ENCODE data around the gene SH3RF3. TPM values are rescaled to one million over a fixed set of nuclear protein-coding genes. Genes with fewer than 3 reads are reported as not detected.

The SH3RF3 gene
- polyA plus RNA-seq, 1 donor (not counting 4 experiments of a cell fraction or from before 2014, with no cell fraction given) = 0.08 TPM

DNA sequence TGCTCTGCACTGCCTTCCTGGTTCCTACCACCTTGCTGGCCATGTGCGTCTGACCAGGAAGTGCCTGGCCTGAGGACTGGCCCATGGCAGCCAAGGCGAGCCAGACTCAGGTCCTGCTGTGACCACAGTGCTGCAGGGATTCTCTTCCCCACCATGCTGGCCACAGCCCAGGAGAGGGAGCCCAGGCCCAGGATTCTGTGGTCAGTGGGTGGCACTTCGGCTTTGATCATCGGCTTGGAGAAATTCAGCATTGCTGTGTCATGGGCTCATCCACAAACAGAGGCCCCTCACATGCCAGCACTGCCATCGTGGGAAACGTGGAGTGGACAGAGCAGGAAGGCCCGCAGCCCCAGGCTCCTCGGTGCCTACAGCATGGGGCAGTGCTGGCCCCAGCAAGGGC lies 273.2 kb downstream of the SH3RF3 start:
- no peaks in the 10 kb centered on the region for H4K20me1 ChIP-seq (ENCODE audit: control insufficient read depth, extremely low read depth, insufficient read depth, low read length)
- no peaks in the 10 kb centered on the region for H3K36me3 ChIP-seq (ENCODE audit: control insufficient read depth in 2 of 2, extremely low read depth in 1 of 2, insufficient read depth in 2 of 2, low read length in 2 of 2)
- DNase-seq (ENCODE audit: low read depth, low spot score) (no peak), FAIRE-seq (no peak)
- no peaks in the 10 kb centered on the region for H3K9me3 ChIP-seq (ENCODE audit: control insufficient read depth, low read depth, low read length)
- no peak overlapping the region for H2AFZ ChIP-seq (ENCODE audit: control insufficient read depth, low read length)
- H3K4me1 ChIP-seq (ENCODE audit: control insufficient read depth, extremely low read depth, insufficient read depth, low read length) = peaks cover 21% of the 10 kb centered on the region
- no peak overlapping the region for H3K9ac ChIP-seq (ENCODE audit: control insufficient read depth, extremely low read depth, insufficient read depth, low read length)
- peaks cover 23% of the 10 kb centered on the region for H3K27me3 ChIP-seq (ENCODE audit: control insufficient read depth, extremely low read depth, insufficient read depth, low read length)
- no peak overlapping the region for H3K27ac ChIP-seq (ENCODE audit: control insufficient read depth, insufficient read depth, low read length)
- no peak overlapping the region for H3K4me3 ChIP-seq (ENCODE audit: control insufficient read depth in 2 of 3, extremely low read depth in 1 of 3, insufficient read depth in 2 of 3, low read depth in 1 of 3, low read length in 3 of 3)
- H3K9me1 ChIP-seq (ENCODE audit: control insufficient read depth, extremely low read depth, insufficient read depth, low read length) = no peaks in the 10 kb centered on the region
- dilution Hi-C loops (cut with MboI; ENCODE audit: extremely low pct_ligation_motif_present, low sequenced_read_pairs) = no loop called here
- H3K4me2 ChIP-seq (ENCODE audit: control insufficient read depth, extremely low read depth, insufficient read depth, low read depth, low read length) = no peak overlapping the region
- TF ChIP-seq, protein P1, sequence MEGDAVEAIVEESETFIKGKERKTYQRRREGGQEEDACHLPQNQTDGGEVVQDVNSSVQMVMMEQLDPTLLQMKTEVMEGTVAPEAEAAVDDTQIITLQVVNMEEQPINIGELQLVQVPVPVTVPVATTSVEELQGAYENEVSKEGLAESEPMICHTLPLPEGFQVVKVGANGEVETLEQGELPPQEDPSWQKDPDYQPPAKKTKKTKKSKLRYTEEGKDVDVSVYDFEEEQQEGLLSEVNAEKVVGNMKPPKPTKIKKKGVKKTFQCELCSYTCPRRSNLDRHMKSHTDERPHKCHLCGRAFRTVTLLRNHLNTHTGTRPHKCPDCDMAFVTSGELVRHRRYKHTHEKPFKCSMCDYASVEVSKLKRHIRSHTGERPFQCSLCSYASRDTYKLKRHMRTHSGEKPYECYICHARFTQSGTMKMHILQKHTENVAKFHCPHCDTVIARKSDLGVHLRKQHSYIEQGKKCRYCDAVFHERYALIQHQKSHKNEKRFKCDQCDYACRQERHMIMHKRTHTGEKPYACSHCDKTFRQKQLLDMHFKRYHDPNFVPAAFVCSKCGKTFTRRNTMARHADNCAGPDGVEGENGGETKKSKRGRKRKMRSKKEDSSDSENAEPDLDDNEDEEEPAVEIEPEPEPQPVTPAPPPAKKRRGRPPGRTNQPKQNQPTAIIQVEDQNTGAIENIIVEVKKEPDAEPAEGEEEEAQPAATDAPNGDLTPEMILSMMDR (optimal IDR thresholded peaks at IDR 0.05 in 1 of 3, IDR thresholded peaks at IDR 0.05 in 1 of 3, conservative IDR thresholded peaks at IDR 0.05 in 1 of 3; ENCODE audit: extremely low read depth in 1 of 3, insufficient read depth in 2 of 3, low read length in 3 of 3) = no peak
- no peak for TF ChIP-seq EZH2 (IDR thresholded peaks at IDR 0.05; ENCODE audit: low read length)
- no peaks in the 10 kb centered on the region for H3K79me2 ChIP-seq (ENCODE audit: control insufficient read depth, insufficient read depth, low read length)

DNA sequence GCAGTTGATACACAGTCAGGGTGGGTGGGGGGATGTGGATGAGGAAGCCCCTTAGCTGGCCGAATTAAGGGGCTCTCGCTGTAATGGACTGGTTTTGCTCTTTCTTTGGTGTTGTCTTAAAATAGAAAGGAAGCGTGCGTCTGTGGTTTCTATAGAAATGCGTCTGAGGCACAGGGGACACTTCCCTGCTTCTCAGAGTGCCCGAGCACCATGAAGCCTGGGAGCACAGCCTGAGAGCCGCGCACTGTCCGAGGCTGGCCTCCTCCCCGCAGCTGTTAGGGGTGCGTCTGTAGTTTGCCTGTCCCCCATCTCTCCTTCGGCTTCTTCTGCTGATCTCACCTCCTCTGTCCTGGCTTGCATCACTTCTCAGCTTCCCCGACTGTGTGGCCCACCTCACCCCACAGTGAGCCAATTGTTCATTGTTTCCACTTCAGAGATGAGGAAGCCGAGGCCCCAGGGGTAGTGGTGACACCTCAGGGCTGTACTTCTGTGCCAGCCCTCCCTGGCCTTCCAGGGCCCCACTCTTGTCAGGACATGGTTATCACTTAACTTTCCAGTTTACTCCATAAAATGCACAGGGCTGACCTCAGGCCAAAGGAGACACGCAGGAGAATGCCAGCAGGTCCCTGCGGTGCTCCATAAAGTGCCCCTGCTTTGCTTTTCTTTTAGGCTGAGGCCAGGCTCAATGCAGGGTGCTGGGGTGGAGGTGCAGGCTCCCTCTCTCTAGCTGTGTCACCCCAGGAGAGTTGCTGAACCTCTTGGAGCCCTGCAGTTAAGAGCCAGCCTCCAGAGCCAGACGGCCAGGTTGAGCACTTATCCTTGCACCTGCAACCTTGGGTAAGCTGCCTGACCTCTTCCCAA lies 274.2 kb downstream of the SH3RF3 start:
- Histone ChIP-seq H3K4me3 (ENCODE audit: control insufficient read depth in 2 of 3, extremely low read depth in 1 of 3, insufficient read depth in 2 of 3, low read depth in 1 of 3, low read length in 3 of 3) (no peak overlapping the region), H3K27me3 (ENCODE audit: control insufficient read depth, extremely low read depth, insufficient read depth, low read length) (peaks cover 23% of the 10 kb centered on the region), H3K4me1 (ENCODE audit: control insufficient read depth, extremely low read depth, insufficient read depth, low read length) (peaks cover 31% of the 10 kb centered on the region), H3K9ac (ENCODE audit: control insufficient read depth, extremely low read depth, insufficient read depth, low read length) (no peak overlapping the region), H3K9me1 (ENCODE audit: control insufficient read depth, extremely low read depth, insufficient read depth, low read length) (no peaks in the 10 kb centered on the region), H3K36me3 (ENCODE audit: control insufficient read depth in 2 of 2, extremely low read depth in 1 of 2, insufficient read depth in 2 of 2, low read length in 2 of 2) (no peaks in the 10 kb centered on the region), H2AFZ (ENCODE audit: control insufficient read depth, low read length) (no peak overlapping the region), H4K20me1 (ENCODE audit: control insufficient read depth, extremely low read depth, insufficient read depth, low read length) (no peaks in the 10 kb centered on the region), H3K27ac (ENCODE audit: control insufficient read depth, insufficient read depth, low read length) (no peak overlapping the region), H3K9me3 (ENCODE audit: control insufficient read depth, low read depth, low read length) (no peaks in the 10 kb centered on the region), H3K79me2 (ENCODE audit: control insufficient read depth, insufficient read depth, low read length) (no peaks in the 10 kb centered on the region), H3K4me2 (ENCODE audit: control insufficient read depth, extremely low read depth, insufficient read depth, low read depth, low read length) (no peak overlapping the region)
- dilution Hi-C loops (cut with MboI; ENCODE audit: extremely low pct_ligation_motif_present, low sequenced_read_pairs) = no loop called here
- DNase-seq (ENCODE audit: low read depth, low spot score) = no peak
- TF ChIP-seq, protein P1 (optimal IDR thresholded peaks at IDR 0.05 in 1 of 3, IDR thresholded peaks at IDR 0.05 in 1 of 3, conservative IDR thresholded peaks at IDR 0.05 in 1 of 3; ENCODE audit: extremely low read depth in 1 of 3, insufficient read depth in 2 of 3, low read length in 3 of 3) = no peak
- FAIRE-seq = no peak

Data from keratinocyte (primary cell).